ENCODE data around the gene RFTN2. TPM values are rescaled to one million over a fixed set of nuclear protein-coding genes. Genes with fewer than 3 reads are reported as not detected.

RFTN2 gene, protein sequence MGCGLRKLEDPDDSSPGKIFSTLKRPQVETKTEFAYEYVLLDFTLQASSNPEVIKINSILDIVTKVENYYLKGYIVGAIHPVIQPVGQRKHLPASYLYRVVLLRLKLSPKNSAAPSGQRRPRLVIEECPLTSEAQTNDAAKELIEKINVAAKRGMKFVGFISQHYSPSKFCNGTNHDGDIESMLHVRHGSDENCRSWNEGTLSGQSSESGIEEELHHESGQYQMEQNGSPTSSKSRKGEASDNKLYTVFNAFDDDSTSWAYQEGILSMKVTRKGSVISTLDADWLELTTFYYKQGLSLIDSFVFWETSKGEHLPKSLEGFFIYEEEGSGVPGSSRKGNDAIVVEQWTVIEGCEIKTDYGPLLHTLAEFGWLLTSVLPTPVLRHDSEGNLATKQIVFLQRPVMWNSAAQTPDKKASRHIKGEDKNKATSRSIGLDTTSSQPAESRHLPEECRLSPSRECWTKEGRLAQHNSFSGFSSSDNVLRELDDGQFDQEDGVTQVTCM
- total RNA-seq (10 to 100 TPM in 1 of 2 donors, 1 to 10 TPM in 1; 3.2 to 22.6 TPM), polyA plus RNA-seq (under 1 TPM; 0.40 to 0.83 TPM)
- long read RNA-seq, donor 1, full-length matches to known transcripts, result 4 of 12 reads
- long read RNA-seq, donor 1, partial matches to known transcripts, result 8 of 12 reads
- long read RNA-seq, donor 1, other reads (novel, unspliced or antisense), result 0 of 12 reads
- long read RNA-seq, donor 2, full-length matches to known transcripts, result 2 of 12 reads
- long read RNA-seq, donor 2, partial matches to known transcripts, result 10 of 12 reads
- long read RNA-seq, donor 2, other reads (novel, unspliced or antisense), result 0 of 12 reads
- long read RNA-seq, donor 3, full-length matches to known transcripts, result 9 of 9 reads
- long read RNA-seq, donor 3, partial matches to known transcripts, result 0 of 9 reads
- long read RNA-seq, donor 3, other reads (novel, unspliced or antisense), result 0 of 9 reads
- long read RNA-seq, donor 4, full-length matches to known transcripts, result 2 of 16 reads
- long read RNA-seq, donor 4, partial matches to known transcripts, result 14 of 16 reads
- long read RNA-seq, donor 4, other reads (novel, unspliced or antisense), result 0 of 16 reads
- long read RNA-seq, donor 5, full-length matches to known transcripts, result 8 of 14 reads
- long read RNA-seq, donor 5, partial matches to known transcripts, result 6 of 14 reads
- long read RNA-seq, donor 5, other reads (novel, unspliced or antisense), result 0 of 14 reads

DNA sequence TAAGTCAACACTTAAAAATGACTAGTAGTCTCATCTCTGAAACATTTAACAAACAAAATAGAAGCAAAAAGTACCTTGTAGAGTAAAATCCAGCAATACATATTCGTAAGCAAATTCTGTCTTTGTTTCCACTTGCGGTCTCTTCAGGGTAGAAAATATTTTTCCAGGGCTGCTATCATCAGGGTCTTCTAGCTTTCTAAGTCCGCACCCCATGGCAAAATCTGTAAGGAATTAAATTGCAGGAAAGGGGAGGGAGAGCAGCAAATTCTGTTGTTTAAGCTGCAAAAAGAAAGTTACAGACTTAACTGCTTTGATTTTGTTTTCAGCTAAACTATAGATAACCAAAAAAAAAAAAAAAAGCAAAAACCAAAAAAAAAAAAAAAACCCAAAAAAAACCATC lies at the start of gene RFTN2:
RFTN2 (minus strand) TSS at position 342 of the 400 bp plus-strand sequence; CDS start at position 213, 129 bp downstream.
- Histone ChIP-seq H3K9ac (ENCODE audit: insufficient read depth in 1 of 2, low read length in 2 of 2) (peak within 1 kb of the TSS; percentile 57 to 96), H3K4me1 (ENCODE audit: control insufficient read depth in 5 of 5, insufficient read depth in 5 of 5, low read length in 5 of 5) (peaks cover 0 to 17% (median 3%) of the 10 kb centered on the region in 5 donors), H3K36me3 (ENCODE audit: control insufficient read depth in 4 of 4, insufficient read depth in 4 of 4, low read length in 4 of 4) (peaks cover 0 to 2% (median 0%) of the 10 kb centered on the region in 4 donors), H3K27ac (ENCODE audit: low read depth in 1 of 2, low read length in 1 of 2) (peak within 1 kb of the TSS in 1 of 2 donors; percentile 66), H3K4me3 (no peak within 1 kb of the TSS), H3K27me3 (ENCODE audit: control insufficient read depth in 3 of 3, insufficient read depth in 3 of 3, low read length in 2 of 3) (no peaks in the 10 kb centered on the region), H3K9me3 (ENCODE audit: control insufficient read depth in 4 of 4, insufficient read depth in 3 of 4, low read length in 3 of 4) (peaks cover 0 to 4% (median 0%) of the 10 kb centered on the region in 4 donors)
- WGBS, 2 donors, result 64 to 72% methylated on average over 3 of the region's 3 CpGs
- no peak for ATAC-seq (ENCODE audit: insufficient read depth, low FRiP score)
- TF ChIP-seq, protein P1, sequence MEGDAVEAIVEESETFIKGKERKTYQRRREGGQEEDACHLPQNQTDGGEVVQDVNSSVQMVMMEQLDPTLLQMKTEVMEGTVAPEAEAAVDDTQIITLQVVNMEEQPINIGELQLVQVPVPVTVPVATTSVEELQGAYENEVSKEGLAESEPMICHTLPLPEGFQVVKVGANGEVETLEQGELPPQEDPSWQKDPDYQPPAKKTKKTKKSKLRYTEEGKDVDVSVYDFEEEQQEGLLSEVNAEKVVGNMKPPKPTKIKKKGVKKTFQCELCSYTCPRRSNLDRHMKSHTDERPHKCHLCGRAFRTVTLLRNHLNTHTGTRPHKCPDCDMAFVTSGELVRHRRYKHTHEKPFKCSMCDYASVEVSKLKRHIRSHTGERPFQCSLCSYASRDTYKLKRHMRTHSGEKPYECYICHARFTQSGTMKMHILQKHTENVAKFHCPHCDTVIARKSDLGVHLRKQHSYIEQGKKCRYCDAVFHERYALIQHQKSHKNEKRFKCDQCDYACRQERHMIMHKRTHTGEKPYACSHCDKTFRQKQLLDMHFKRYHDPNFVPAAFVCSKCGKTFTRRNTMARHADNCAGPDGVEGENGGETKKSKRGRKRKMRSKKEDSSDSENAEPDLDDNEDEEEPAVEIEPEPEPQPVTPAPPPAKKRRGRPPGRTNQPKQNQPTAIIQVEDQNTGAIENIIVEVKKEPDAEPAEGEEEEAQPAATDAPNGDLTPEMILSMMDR (IDR thresholded peaks at IDR 0.05; ENCODE audit: control extremely low read depth, extremely low read depth), result no peak
- peak in 2 of 3 donors; percentile 75 to 84 for DNase-seq

DNA sequence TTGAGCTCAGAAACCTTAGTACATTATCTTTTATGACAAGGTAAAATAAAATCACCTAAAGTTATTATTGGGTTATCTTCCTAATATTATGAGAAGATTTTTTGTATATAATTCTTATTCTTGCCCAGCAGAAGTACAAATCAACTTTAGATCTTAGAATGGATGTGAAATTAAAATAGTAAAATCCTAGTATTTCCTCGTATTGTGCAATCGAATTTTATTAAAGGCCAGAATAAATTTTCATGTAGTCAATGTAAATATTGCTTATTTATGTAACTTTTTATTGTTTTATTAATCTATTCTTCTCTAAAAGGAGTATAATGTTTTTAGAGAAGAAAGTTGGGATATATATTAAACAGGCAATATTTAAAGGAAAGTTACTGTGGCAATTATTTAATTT lies 42.5 kb upstream of the RFTN2 start:
- H3K27ac ChIP-seq (ENCODE audit: low read depth in 1 of 2, low read length in 1 of 2), result no peak overlapping the region
- no peaks in the 10 kb centered on the region for H3K27me3 ChIP-seq (ENCODE audit: control insufficient read depth in 3 of 3, insufficient read depth in 3 of 3, low read length in 2 of 3)
- H3K9me3 ChIP-seq (ENCODE audit: control insufficient read depth in 4 of 4, insufficient read depth in 3 of 4, low read length in 3 of 4), result no peaks in the 10 kb centered on the region
- TF ChIP-seq, protein P1 (IDR thresholded peaks at IDR 0.05; ENCODE audit: control extremely low read depth, extremely low read depth), result no peak
- no peak overlapping the region for H3K4me3 ChIP-seq
- 92 to 97% methylated on average over 2 of the region's 2 CpGs for WGBS, 2 donors
- DNase-seq, result no peak
- no peaks in the 10 kb centered on the region for H3K4me1 ChIP-seq (ENCODE audit: control insufficient read depth in 5 of 5, insufficient read depth in 5 of 5, low read length in 5 of 5)
- H3K9ac ChIP-seq (ENCODE audit: insufficient read depth in 1 of 2, low read length in 2 of 2), result no peak overlapping the region
- ATAC-seq (ENCODE audit: insufficient read depth, low FRiP score), result no peak
- no peaks in the 10 kb centered on the region for H3K36me3 ChIP-seq (ENCODE audit: control insufficient read depth in 4 of 4, insufficient read depth in 4 of 4, low read length in 4 of 4)

DNA sequence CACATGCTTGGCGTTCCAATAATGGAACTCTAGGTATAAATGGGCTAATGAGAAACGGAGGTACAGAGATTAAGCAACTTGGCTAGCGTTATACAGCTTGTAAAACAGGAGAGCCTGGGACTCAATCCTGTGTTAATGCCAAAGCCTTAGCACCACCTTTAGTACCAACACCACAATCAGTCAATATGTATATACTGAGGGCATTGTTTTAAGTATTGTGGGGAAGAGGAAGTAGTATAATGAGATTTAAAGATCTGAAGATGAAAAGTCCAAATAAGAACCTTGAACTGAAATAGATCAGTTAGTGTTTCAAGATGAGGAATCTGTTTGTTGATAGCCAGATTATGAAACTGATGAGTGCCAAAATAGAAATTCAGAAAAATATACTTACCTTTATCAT lies 37.9 kb upstream of the RFTN2 start:
- Histone ChIP-seq H3K27ac (ENCODE audit: low read depth in 1 of 2, low read length in 1 of 2) (no peak overlapping the region), H3K9me3 (ENCODE audit: control insufficient read depth in 4 of 4, insufficient read depth in 3 of 4, low read length in 3 of 4) (no peaks in the 10 kb centered on the region), H3K36me3 (ENCODE audit: control insufficient read depth in 4 of 4, insufficient read depth in 4 of 4, low read length in 4 of 4) (peaks cover 0 to 4% (median under 1%) of the 10 kb centered on the region in 4 donors), H3K9ac (ENCODE audit: insufficient read depth in 1 of 2, low read length in 2 of 2) (no peak overlapping the region), H3K4me1 (ENCODE audit: control insufficient read depth in 5 of 5, insufficient read depth in 5 of 5, low read length in 5 of 5) (peaks cover 0 to 8% (median 3%) of the 10 kb centered on the region in 5 donors), H3K27me3 (ENCODE audit: control insufficient read depth in 3 of 3, insufficient read depth in 3 of 3, low read length in 2 of 3) (no peaks in the 10 kb centered on the region), H3K4me3 (no peak overlapping the region)
- TF ChIP-seq, protein P1 (IDR thresholded peaks at IDR 0.05; ENCODE audit: control extremely low read depth, extremely low read depth), result no peak
- 91 to 96% methylated on average over 3 of the region's 3 CpGs for WGBS, 2 donors
- ATAC-seq (ENCODE audit: insufficient read depth, low FRiP score) (no peak), DNase-seq (no peak)
